Urinary bladder (tissue), 4 donors: ENCODE results near the gene MRPL27. TPM values are rescaled to one million over a fixed set of nuclear protein-coding genes. Genes with fewer than 3 reads are reported as not detected.

Source experiments
- DNase-seq: peaks from one replicate; pipeline ENCODE4 v3.0.0-alpha.2; 2015; ENCODE audit errors: extremely low spot score
- H3K27ac ChIP-seq: one replicate; pipeline ENCODE4 v1.5.1; 2013; ENCODE audit warnings: low read depth, mild to moderate bottlenecking, moderate library complexity
- H3K36me3 ChIP-seq: one replicate; pipeline ENCODE4 v1.6.1; 2013; ENCODE audit warnings: mild to moderate bottlenecking, moderate library complexity; ENCODE audit not compliant: insufficient read depth
- H3K4me1 ChIP-seq: one replicate; pipeline ENCODE4 v1.6.1; 2013; ENCODE audit warnings: mild to moderate bottlenecking, moderate library complexity; ENCODE audit not compliant: insufficient read depth
- H3K4me3 ChIP-seq: one replicate; pipeline ENCODE4 v1.5.1; 2013; ENCODE audit warnings: low read depth, low read length
- WGBS: extraction: QIAGEN DNeasy Blood & Tissue Kit; methylation state at CpG from one replicate; pipeline ENCODE4 v1.1.7; 2013; 5-methylcytosine and 5-hydroxymethylcytosine counted together
- polyA plus RNA-seq: library from polyadenylated mRNA; stranded (reverse); fragments of 200-250 nt; gene quantifications from one replicate; pipeline ENCODE4 v1.2.3, GENCODE V29; 2013
- small RNA-seq: library from RNA; depleted of rRNA; stranded (forward); fragments of <200 nt; gene quantifications from one replicate; pipeline ENCODE3, GENCODE V24; 2014
- total RNA-seq: library from RNA; depleted of rRNA; stranded (reverse); fragments of >200 nt; gene quantifications from one replicate; pipeline ENCODE4 v1.2.3, GENCODE V29; 2014
- donor health status: healthy with polysubstance abuse.
- donor health status: healthy.

The MRPL27 gene
- total and polyA plus RNA-seq, 2 donors, result 38.6 to 99.6 TPM

DNA sequence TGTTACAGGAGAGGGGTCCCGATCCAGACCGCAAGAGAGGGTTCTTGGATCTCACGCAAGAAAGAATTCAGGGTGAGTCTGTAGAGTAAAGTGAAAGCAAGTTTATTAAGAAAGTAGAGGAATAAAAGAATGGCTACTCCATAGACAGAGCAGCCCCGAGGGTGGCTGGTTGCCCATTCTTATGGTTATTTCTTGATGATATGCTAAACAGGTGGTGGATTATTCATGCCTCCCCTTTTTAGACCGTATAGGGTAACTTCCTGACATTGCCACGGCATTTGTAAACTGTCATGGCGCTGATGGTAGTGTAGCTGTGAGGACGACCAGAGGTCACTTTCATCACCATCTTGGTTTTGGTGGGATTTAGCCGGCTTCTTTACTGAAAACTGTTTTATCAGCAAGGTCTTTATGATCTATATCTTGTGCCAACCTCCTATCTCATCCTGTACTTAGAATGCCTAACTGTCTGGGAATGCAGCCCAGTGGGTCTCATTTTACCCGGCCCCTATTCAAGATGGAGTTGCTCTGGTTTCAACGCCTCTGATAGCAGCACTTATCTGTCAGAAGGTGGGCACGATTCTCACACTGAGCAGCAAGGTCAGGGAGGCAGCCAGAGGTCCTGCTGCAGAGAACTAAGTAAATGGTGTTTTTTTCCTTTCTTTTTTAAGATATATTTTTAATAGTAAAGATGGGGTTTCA, 53.5 kb downstream of the MRPL27 start:
- H3K4me3 ChIP-seq, result no peak overlapping the region
- DNase-seq, result no peak
- WGBS, result 50% methylated on average over 12 of the region's 12 CpGs

DNA sequence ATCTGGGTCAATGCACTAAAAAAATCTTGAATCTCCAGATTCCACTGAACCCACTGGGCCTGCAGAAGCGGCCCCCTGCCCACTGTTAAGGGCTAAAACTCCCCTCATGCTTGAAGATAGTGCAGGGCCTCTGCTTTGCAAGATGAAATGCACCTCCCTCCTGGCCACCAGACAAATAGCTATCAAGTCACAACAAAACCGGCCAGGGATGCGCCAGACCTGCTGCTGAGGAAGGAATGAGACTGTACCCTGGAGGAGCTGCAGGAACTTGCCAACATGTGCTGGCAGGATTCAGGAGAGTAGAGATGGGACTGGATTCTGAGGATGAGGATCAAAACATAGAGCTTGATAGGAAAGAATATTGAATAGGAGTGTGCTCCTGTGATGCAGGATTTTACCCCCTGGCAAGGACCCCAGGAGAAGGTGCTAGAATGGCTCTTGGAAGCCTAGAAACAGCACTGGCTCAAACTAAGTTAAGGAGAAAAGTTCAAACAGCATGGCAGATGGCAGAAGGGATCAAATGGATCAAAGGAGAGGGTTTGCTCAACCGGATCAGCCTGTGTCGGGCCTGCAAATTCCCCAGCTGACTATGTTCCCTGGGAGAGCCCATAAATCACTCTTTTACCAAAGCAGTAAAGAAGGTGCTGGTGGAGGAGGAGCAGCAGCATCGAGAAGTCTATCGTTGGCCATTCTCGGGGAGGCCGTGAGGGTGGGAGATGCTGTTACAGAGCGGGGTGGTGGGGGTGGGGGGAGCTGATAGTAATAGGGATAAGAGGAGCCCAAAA, 54.3 kb downstream of the MRPL27 start:
- Histone ChIP-seq H3K4me1 (no peaks in the 10 kb centered on the region), H3K36me3 (no peaks in the 10 kb centered on the region), H3K4me3 (no peak overlapping the region), H3K27ac (no peak overlapping the region)
- 33% methylated on average over 10 of the region's 10 CpGs for WGBS
- DNase-seq, result peak; percentile 14

More for the DNA sequence above, 53.5 kb downstream of the MRPL27 start:
- Histone ChIP-seq H3K27ac (no peak overlapping the region), H3K4me1 (no peaks in the 10 kb centered on the region), H3K36me3 (no peaks in the 10 kb centered on the region)

Small RNA genes within 50 kb of the gene (small RNA-seq; reads per million reads assigned to genes)
- gene RF00019, result not detected

Other genes starting within 250 kb of the MRPL27 start
- gene SAMD14, start 243.0 kb downstream of the MRPL27 start, total RNA-seq, result 2.2 TPM
- 3.7 TPM for gene SAMD14, start 243.0 kb downstream of the MRPL27 start, polyA plus RNA-seq
- gene PPP1R9B, start 222.5 kb downstream of the MRPL27 start, total RNA-seq, result 16.6 TPM
- gene PPP1R9B, start 222.5 kb downstream of the MRPL27 start, polyA plus RNA-seq, result 29.6 TPM
- gene SGCA, start 207.2 kb downstream of the MRPL27 start, total RNA-seq, result 15.4 TPM
- 89.1 TPM for gene SGCA, start 207.2 kb downstream of the MRPL27 start, polyA plus RNA-seq
- gene COL1A1, start 171.6 kb downstream of the MRPL27 start, total RNA-seq, result 5,262 TPM
- gene COL1A1, start 171.6 kb downstream of the MRPL27 start, polyA plus RNA-seq, result 802 TPM
- 1.0 TPM for gene TMEM92, start 98.7 kb downstream of the MRPL27 start, total RNA-seq
- gene TMEM92, start 98.7 kb downstream of the MRPL27 start, polyA plus RNA-seq, result 2.5 TPM
- 17.6 TPM for gene XYLT2, start 27.1 kb downstream of the MRPL27 start, total RNA-seq
- gene XYLT2, start 27.1 kb downstream of the MRPL27 start, polyA plus RNA-seq, result 27.8 TPM
- gene EME1, start within 50 bp of the MRPL27 start, total RNA-seq, result 2.7 TPM
- 0.29 TPM for gene EME1, start within 50 bp of the MRPL27 start, polyA plus RNA-seq
- 62.5 TPM for gene LRRC59, start 24.3 kb upstream of the MRPL27 start, total RNA-seq
- gene LRRC59, start 24.3 kb upstream of the MRPL27 start, polyA plus RNA-seq, result 48.3 TPM
- gene ACSF2, start 53.0 kb upstream of the MRPL27 start, total RNA-seq, result 23.2 TPM
- 32.6 TPM for gene ACSF2, start 53.0 kb upstream of the MRPL27 start, polyA plus RNA-seq
- 0.32 TPM for gene CHAD, start 95.7 kb upstream of the MRPL27 start, total RNA-seq
- not detected for gene CHAD, start 95.7 kb upstream of the MRPL27 start, polyA plus RNA-seq
- 17.0 TPM for gene RSAD1, start 105.7 kb upstream of the MRPL27 start, total RNA-seq
- gene RSAD1, start 105.7 kb upstream of the MRPL27 start, polyA plus RNA-seq, result 29.2 TPM
- gene MYCBPAP, start 135.3 kb upstream of the MRPL27 start, total RNA-seq, result 1.3 TPM
- gene MYCBPAP, start 135.3 kb upstream of the MRPL27 start, polyA plus RNA-seq, result 0.23 TPM
- gene EPN3, start 159.6 kb upstream of the MRPL27 start, total RNA-seq, result 4.4 TPM
- gene EPN3, start 159.6 kb upstream of the MRPL27 start, polyA plus RNA-seq, result 5.6 TPM
- 32.5 TPM for gene SPATA20, start 174.0 kb upstream of the MRPL27 start, total RNA-seq
- 32.6 TPM for gene SPATA20, start 174.0 kb upstream of the MRPL27 start, polyA plus RNA-seq
- 6.6 TPM for gene CACNA1G, start 187.5 kb upstream of the MRPL27 start, total RNA-seq
- 0.15 TPM for gene CACNA1G, start 187.5 kb upstream of the MRPL27 start, polyA plus RNA-seq